Osteoblast (primary cell): Measurements from ENCODE around the gene NTRK3. TPM values are rescaled to one million over a fixed set of nuclear protein-coding genes. Genes with fewer than 3 reads are reported as not detected.

Experiments
- DNase-seq: peaks from one replicate; pipeline ENCODE4 v3.0.0; 2011; ENCODE audit warnings: low spot score, mixed read lengths; ENCODE audit not compliant: insufficient read length; ENCODE audit errors: missing footprints
- H2AFZ ChIP-seq: 2 replicates; pipeline ENCODE4 v1.6.0; 2011; ENCODE audit warnings: mild to moderate bottlenecking, low read length
- H3K27ac ChIP-seq: 2 replicates; pipeline ENCODE4 v1.5.1; 2011; ENCODE audit warnings: mild to moderate bottlenecking, low read depth, low read length, moderate library complexity
- H3K27me3 ChIP-seq: 2 replicates; pipeline ENCODE4 v1.6.0; 2012; ENCODE audit warnings: mild to moderate bottlenecking, control low read depth, inconsistent platforms, low read length, moderate library complexity; ENCODE audit not compliant: insufficient read depth
- H3K36me3 ChIP-seq: 2 replicates; pipeline ENCODE4 v1.5.1; 2011; ENCODE audit warnings: mild to moderate bottlenecking, low read length, control low read depth, moderate library complexity; ENCODE audit not compliant: insufficient read depth
- H3K4me1 ChIP-seq: 2 replicates; pipeline ENCODE4 v1.5.1; 2011; ENCODE audit warnings: mild to moderate bottlenecking, low read length, control low read depth, moderate library complexity; ENCODE audit not compliant: insufficient read depth
- H3K4me2 ChIP-seq: 2 replicates; pipeline ENCODE4 v1.6.0; 2011; ENCODE audit warnings: mild to moderate bottlenecking, low read length; ENCODE audit not compliant: insufficient read depth
- H3K4me3 ChIP-seq: fragments of 200-600 bp; sonication (generic); 3 replicates; pipeline ENCODE4 v1.5.1; 2012; ENCODE audit warnings: mild to moderate bottlenecking, low read length, inconsistent platforms; ENCODE audit not compliant: insufficient read depth
- H3K79me2 ChIP-seq: 2 replicates; pipeline ENCODE4 v1.6.0; 2012; ENCODE audit warnings: mild to moderate bottlenecking, low read length, control low read depth, inconsistent platforms; ENCODE audit not compliant: insufficient read depth
- H3K9me3 ChIP-seq: 2 replicates; pipeline ENCODE4 v1.5.1; 2011; ENCODE audit warnings: low read depth, low read length, control low read depth
- H4K20me1 ChIP-seq: 2 replicates; pipeline ENCODE4 v1.6.0; 2012; ENCODE audit warnings: mild to moderate bottlenecking, low read length, control low read depth; ENCODE audit not compliant: insufficient read depth
- total RNA-seq: library from RNA; depleted of rRNA; stranded (reverse); fragments of >200 nt; gene quantifications from 2 replicates; pipeline ENCODE4 v1.2.3, GENCODE V29; 2012
- TF ChIP-seq, protein P1 (sequence below): IDR thresholded peaks from 2 replicates; pipeline ENCODE4 v1.5.1; 2011; ENCODE audit warnings: mild to moderate bottlenecking, low read depth, low read length, moderate library complexity; ENCODE audit errors: extremely low read depth

NTRK3 gene
- total RNA-seq, 1 donor, result 0.72 TPM

DNA sequence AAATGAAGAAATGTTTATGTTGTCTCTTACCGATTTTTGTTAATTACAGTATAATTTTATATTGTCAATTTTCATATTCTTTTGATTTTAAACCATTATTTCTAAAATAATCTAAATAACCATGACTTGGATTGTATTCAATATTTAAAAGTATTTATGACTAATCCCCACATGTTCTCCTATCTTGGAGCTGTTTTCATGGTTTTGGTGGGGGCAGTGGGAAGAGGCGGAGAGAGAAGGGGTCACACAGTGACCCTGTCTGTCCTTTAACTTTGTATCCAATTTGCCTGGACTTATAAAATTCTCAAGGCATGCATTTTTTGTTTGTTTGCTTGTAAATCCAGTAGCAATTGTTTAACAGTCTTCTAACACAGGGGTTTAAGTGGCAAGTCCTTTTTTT lies 407.4 kb downstream of the NTRK3 start:
- Histone ChIP-seq H3K27me3 (no peaks in the 10 kb centered on the region), H3K4me3 (no peak overlapping the region)
- no peak for DNase-seq

DNA sequence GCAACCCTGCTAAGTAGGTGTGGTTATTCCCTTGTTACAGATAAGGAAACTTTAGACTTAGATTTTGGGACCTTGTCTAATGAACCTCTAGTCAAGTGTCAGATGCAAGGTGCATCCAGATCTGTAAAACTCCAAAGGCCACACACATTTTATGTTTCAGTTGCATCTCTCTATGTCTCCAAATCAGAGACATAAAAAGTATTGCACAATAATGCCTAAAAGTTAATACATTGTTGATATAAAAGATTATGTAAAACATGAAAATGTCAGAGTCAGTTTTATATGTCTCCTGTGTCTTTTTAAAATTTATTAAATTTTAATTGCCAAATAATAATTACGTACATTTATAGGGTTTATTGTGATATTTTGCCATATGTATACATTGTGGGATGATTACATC lies 408.5 kb downstream of the NTRK3 start:
- H3K4me1 ChIP-seq, result no peaks in the 10 kb centered on the region
- no peak overlapping the region for H3K4me2 ChIP-seq
- DNase-seq, result no peak

More for the DNA sequence above, 407.4 kb downstream of the NTRK3 start:
- H3K36me3 ChIP-seq, result no peaks in the 10 kb centered on the region
- H3K4me2 ChIP-seq, result no peak overlapping the region
- no peak overlapping the region for H2AFZ ChIP-seq
- H3K9me3 ChIP-seq, result no peaks in the 10 kb centered on the region
- no peaks in the 10 kb centered on the region for H3K79me2 ChIP-seq
- no peak overlapping the region for H3K27ac ChIP-seq
- TF ChIP-seq, protein P1, sequence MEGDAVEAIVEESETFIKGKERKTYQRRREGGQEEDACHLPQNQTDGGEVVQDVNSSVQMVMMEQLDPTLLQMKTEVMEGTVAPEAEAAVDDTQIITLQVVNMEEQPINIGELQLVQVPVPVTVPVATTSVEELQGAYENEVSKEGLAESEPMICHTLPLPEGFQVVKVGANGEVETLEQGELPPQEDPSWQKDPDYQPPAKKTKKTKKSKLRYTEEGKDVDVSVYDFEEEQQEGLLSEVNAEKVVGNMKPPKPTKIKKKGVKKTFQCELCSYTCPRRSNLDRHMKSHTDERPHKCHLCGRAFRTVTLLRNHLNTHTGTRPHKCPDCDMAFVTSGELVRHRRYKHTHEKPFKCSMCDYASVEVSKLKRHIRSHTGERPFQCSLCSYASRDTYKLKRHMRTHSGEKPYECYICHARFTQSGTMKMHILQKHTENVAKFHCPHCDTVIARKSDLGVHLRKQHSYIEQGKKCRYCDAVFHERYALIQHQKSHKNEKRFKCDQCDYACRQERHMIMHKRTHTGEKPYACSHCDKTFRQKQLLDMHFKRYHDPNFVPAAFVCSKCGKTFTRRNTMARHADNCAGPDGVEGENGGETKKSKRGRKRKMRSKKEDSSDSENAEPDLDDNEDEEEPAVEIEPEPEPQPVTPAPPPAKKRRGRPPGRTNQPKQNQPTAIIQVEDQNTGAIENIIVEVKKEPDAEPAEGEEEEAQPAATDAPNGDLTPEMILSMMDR, result no peak
- H3K4me1 ChIP-seq, result no peaks in the 10 kb centered on the region
- no peaks in the 10 kb centered on the region for H4K20me1 ChIP-seq

DNA sequence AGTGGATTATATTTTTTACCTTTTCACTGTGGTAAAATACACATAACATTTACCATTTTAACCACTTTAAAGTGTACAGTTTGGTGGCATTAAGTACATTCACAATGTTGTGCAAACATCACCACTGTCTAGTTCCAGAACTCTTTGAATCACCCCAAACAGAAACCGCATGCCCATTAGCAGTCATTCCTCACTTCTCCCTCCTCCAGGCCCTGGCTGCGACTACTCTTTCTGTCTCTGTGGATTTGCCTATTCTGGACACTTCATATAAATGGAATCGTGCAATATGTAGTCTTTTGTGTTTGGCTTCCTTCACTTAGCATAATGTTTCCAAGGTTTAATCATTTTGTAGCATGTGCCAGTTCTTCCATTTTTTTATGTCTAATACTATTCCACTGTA lies 409.8 kb downstream of the NTRK3 start:
- TF ChIP-seq, protein P1, result no peak
- Histone ChIP-seq H2AFZ (no peak overlapping the region), H4K20me1 (no peaks in the 10 kb centered on the region), H3K27me3 (no peaks in the 10 kb centered on the region), H3K36me3 (no peaks in the 10 kb centered on the region), H3K4me2 (no peak overlapping the region), H3K9me3 (no peaks in the 10 kb centered on the region), H3K4me1 (no peaks in the 10 kb centered on the region), H3K4me3 (no peak overlapping the region), H3K27ac (no peak overlapping the region), H3K79me2 (no peaks in the 10 kb centered on the region)
- DNase-seq, result no peak

More for the DNA sequence above, 408.5 kb downstream of the NTRK3 start:
- Histone ChIP-seq H2AFZ (no peak overlapping the region), H3K79me2 (no peaks in the 10 kb centered on the region), H3K27me3 (no peaks in the 10 kb centered on the region), H4K20me1 (no peaks in the 10 kb centered on the region), H3K9me3 (no peaks in the 10 kb centered on the region), H3K4me3 (no peak overlapping the region), H3K27ac (no peak overlapping the region), H3K36me3 (no peaks in the 10 kb centered on the region)
- TF ChIP-seq, protein P1, result no peak

DNA sequence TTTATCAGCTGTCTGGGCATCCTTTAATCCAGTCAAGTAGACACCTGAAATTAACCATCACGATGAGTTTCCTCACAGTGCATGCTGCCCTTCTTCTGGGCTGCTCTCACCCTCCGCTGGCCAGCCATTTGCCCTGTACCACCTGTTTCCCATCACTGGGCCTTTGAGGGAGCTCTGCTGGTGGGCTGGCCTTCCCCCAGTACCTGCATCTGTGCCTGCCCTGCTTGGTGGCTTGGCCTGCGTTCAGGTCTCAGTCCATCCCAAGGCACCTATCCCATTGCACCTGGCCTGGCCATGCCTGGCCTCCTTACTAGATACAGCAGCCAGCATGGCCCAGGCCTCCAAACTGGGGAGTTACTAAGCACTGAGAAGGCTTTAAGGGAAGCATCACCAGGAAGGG lies 413.2 kb downstream of the NTRK3 start:
- no peak overlapping the region for H3K4me2 ChIP-seq
- no peaks in the 10 kb centered on the region for H3K9me3 ChIP-seq
- H3K79me2 ChIP-seq, result no peaks in the 10 kb centered on the region
- no peaks in the 10 kb centered on the region for H4K20me1 ChIP-seq
- TF ChIP-seq, protein P1, result no peak
- no peak overlapping the region for H3K4me3 ChIP-seq
- H2AFZ ChIP-seq, result no peak overlapping the region
- H3K27me3 ChIP-seq, result no peaks in the 10 kb centered on the region
- no peaks in the 10 kb centered on the region for H3K36me3 ChIP-seq
- H3K27ac ChIP-seq, result no peak overlapping the region
- no peak for DNase-seq
- no peaks in the 10 kb centered on the region for H3K4me1 ChIP-seq
